HG02623 (cell line): ENCODE data around the gene GHRL.

Experiments used
- ATAC-seq: cut with Tn5 transposase; IDR thresholded peaks from one replicate; pipeline ENCODE4 v1.9.1; 2021; ENCODE audit warnings: moderate library complexity; ENCODE audit not compliant: unreplicated experiment

Gene GHRL

GRCh38 chr3:10328460-10329071 lies 35.8 kb upstream of the GHRL start:
- ATAC-seq: no peak

GRCh38 chr3:10327592-10327991 lies 34.8 kb upstream of the GHRL start:
- ATAC-seq: no peak

GRCh38 chr3:10322352-10322710 lies 29.6 kb upstream of the GHRL start:
- no peak for ATAC-seq

GRCh38 chr3:10321630-10322351 lies 29.0 kb upstream of the GHRL start:
- ATAC-seq: no peak

- ATAC-seq: no peak
Observed at GRCh38 chr3:10320320-10320677, 27.6 kb upstream of the GHRL start.

GRCh38 chr3:10319804-10320203 lies 27.1 kb upstream of the GHRL start:
- no peak for ATAC-seq

- ATAC-seq: no peak
Observed at GRCh38 chr3:10319251-10319650, 26.5 kb upstream of the GHRL start.

GRCh38 chr3:10317961-10318350 lies 25.2 kb upstream of the GHRL start:
- ATAC-seq: no peak

GRCh38 chr3:10317311-10317960 lies 24.7 kb upstream of the GHRL start:
- no peak for ATAC-seq

GRCh38 chr3:10315771-10316344 lies 23.1 kb upstream of the GHRL start:
- ATAC-seq: no peak

GRCh38 chr3:10315101-10315500 lies 22.4 kb upstream of the GHRL start:
- no peak for ATAC-seq

GRCh38 chr3:10312861-10313260 lies 20.1 kb upstream of the GHRL start:
- no peak for ATAC-seq

- no peak for ATAC-seq
Observed at GRCh38 chr3:10312391-10312790, 19.6 kb upstream of the GHRL start.

- ATAC-seq: no peak
Observed at GRCh38 chr3:10311710-10312109, 19.0 kb upstream of the GHRL start.

- ATAC-seq: no peak
Observed at GRCh38 chr3:10310578-10310977, 17.8 kb upstream of the GHRL start.

- no peak for ATAC-seq
Observed at GRCh38 chr3:10309736-10310135, 17.0 kb upstream of the GHRL start.

GRCh38 chr3:10308678-10309077 lies 15.9 kb upstream of the GHRL start:
- ATAC-seq: no peak

GRCh38 chr3:10306156-10306555 lies 13.4 kb upstream of the GHRL start:
- no peak for ATAC-seq

GRCh38 chr3:10305331-10305902 lies 12.7 kb upstream of the GHRL start:
- no peak for ATAC-seq

GRCh38 chr3:10304905-10305304 lies 12.2 kb upstream of the GHRL start:
- no peak for ATAC-seq

- ATAC-seq: no peak
Observed at GRCh38 chr3:10303785-10304184, 11.0 kb upstream of the GHRL start.

GRCh38 chr3:10303105-10303504 lies 10.4 kb upstream of the GHRL start:
- ATAC-seq: no peak
